Measurements from ENCODE around the gene SSR3. TPM values are rescaled to one million over a fixed set of nuclear protein-coding genes. Genes with fewer than 3 reads are reported as not detected.
"Not testable (repeated sequence)": the region's sequence is repeated elsewhere in the genome, so short reads cannot be mapped to it uniquely, and the experiment has no call there.

Gene SSR3
- total RNA-seq, 1 donor from 2014 or later, result 178 TPM

DNA sequence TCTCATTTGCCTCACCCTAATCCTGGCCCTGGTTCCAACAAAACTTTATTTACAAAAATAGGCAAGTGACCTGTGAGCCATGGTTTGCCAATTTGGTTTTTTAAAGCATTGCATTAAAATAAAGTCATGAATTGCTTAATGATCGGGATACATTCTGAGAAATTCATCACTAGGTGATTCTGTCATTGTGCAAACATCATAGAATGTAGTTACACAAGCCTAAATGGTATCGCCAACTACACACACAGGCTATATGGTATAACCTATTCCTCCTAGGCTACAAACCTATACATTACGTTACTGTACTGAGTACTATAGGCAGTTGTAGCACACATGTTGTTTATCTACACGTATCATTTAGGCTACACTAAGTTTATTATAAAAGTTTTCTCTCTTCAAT, 45.9 kb upstream of the SSR3 start:
- no peaks in the 10 kb centered on the region for H3K9me3 ChIP-seq
- H3K4me1 ChIP-seq, result no peaks in the 10 kb centered on the region
- H3K27ac ChIP-seq, result no peak overlapping the region
- TF ChIP-seq, protein P1, sequence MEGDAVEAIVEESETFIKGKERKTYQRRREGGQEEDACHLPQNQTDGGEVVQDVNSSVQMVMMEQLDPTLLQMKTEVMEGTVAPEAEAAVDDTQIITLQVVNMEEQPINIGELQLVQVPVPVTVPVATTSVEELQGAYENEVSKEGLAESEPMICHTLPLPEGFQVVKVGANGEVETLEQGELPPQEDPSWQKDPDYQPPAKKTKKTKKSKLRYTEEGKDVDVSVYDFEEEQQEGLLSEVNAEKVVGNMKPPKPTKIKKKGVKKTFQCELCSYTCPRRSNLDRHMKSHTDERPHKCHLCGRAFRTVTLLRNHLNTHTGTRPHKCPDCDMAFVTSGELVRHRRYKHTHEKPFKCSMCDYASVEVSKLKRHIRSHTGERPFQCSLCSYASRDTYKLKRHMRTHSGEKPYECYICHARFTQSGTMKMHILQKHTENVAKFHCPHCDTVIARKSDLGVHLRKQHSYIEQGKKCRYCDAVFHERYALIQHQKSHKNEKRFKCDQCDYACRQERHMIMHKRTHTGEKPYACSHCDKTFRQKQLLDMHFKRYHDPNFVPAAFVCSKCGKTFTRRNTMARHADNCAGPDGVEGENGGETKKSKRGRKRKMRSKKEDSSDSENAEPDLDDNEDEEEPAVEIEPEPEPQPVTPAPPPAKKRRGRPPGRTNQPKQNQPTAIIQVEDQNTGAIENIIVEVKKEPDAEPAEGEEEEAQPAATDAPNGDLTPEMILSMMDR (IDR thresholded peaks at IDR 0.05), result no peak
- H3K27me3 ChIP-seq, result no peaks in the 10 kb centered on the region
- H3K4me3 ChIP-seq, result no peak overlapping the region
- no peak for ATAC-seq
- no peak for DNase-seq
- H3K36me3 ChIP-seq, result no peaks in the 10 kb centered on the region
- intact Hi-C loops (cut with DNase I), result no loop called here

DNA sequence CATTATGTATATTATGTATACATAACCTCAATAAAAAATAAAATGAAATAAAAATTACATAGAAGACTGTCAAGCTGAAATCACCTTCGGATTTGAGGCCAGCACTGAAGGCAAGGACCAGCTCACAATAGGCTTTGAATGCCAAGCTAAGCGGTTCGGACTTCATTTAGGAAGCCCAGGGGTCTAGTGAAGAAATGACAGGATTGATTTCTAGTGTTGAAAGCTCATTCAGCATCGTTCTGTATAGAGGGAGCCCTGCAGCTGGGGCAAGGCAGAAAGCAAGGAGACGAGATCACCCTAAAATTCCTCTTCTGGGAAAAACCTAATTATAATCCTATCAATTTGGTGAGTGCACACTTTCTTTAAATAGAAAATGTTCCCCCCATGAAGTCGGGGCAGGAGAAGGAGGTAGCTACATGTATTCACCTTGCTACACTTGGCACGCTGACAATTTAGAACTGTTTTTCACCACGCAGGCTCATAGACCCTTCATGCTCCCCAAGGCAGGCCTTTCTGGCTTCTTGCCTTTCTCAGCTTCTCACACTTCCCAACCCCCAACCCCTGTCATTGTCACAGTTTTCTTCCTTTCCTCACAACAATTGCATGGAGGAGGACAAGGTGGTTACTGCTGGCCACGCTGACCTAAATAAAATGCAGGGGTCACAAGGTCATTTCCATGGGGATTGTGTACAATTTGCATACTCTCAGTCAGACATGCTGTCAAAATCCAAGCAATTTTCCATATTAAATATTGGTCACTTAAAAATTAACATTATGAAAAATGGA, 44.4 kb upstream of the SSR3 start:
- TF ChIP-seq, protein P1 (IDR thresholded peaks at IDR 0.05), result no peak
- Histone ChIP-seq H3K36me3 (no peaks in the 10 kb centered on the region), H3K4me1 (no peaks in the 10 kb centered on the region), H3K4me3 (no peak overlapping the region), H3K27ac (no peak overlapping the region), H3K27me3 (no peaks in the 10 kb centered on the region), H3K9me3 (no peaks in the 10 kb centered on the region)
- DNase-seq (no peak), ATAC-seq (no peak)
- intact Hi-C loops (cut with DNase I), result no loop called here

DNA sequence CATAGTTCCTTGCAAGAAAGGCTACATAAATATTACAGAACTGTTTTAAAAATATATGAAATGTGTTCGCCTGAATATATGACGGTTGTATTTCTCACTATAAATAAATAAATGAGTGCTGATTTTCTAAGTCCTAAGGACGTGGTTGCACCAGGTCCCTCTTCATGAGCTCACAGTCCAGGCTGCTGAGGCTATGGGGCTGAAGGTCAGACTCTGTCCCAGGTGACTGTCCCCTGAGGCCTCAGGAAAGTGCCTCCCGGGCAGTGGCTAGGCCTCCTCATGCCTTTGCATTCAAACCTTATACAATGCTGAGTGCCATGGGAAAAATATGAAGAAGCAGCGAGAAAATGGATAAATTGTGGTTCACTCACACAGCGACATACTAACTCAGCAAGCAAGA, 43.5 kb upstream of the SSR3 start:
- no peak overlapping the region for H3K4me3 ChIP-seq
- ATAC-seq (no peak), DNase-seq (no peak)
- no peaks in the 10 kb centered on the region for H3K36me3 ChIP-seq
- TF ChIP-seq, protein P1 (IDR thresholded peaks at IDR 0.05), result no peak
- H3K9me3 ChIP-seq, result no peaks in the 10 kb centered on the region
- no peaks in the 10 kb centered on the region for H3K4me1 ChIP-seq
- H3K27ac ChIP-seq, result no peak overlapping the region
- H3K27me3 ChIP-seq, result no peaks in the 10 kb centered on the region
- intact Hi-C loops (cut with DNase I), result no loop called here

GRCh38 chr3:156594219-156594683, 39.3 kb upstream of the SSR3 start:
- no peaks in the 10 kb centered on the region for H3K27me3 ChIP-seq
- H3K27ac ChIP-seq, result no peak overlapping the region
- intact Hi-C loops (cut with DNase I), result no loop called here
- H3K4me1 ChIP-seq, result no peaks in the 10 kb centered on the region
- H3K36me3 ChIP-seq, result no peaks in the 10 kb centered on the region
- ATAC-seq (no peak), DNase-seq (no peak)
- peak overlapping the region; percentile 23 for H3K4me3 ChIP-seq
- TF ChIP-seq, protein P1 (IDR thresholded peaks at IDR 0.05), result no peak
- H3K9me3 ChIP-seq, result no peaks in the 10 kb centered on the region

DNA sequence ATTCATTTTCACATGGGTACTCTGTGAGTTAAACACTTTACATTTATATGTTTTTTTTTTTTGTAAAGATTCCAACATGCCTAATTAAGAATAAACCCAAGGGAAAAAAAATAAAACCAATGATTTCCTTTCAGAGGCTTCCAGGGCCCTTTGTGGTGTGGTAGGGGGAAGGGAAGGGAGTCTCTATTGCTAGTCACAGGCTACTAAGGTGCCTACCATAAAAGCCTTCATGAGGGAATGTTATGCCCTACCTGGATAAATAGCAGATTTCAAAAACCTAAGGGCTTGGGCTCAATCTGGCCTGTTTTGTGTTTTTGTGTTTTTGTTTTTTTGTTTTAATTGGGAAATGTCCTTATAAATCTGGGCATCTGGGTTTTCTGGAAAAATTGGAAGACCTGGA, 38.9 kb upstream of the SSR3 start:
- Histone ChIP-seq H3K36me3 (no peaks in the 10 kb centered on the region), H3K27ac (no peak overlapping the region), H3K4me3 (no peak overlapping the region), H3K4me1 (no peaks in the 10 kb centered on the region), H3K27me3 (no peaks in the 10 kb centered on the region), H3K9me3 (no peaks in the 10 kb centered on the region)
- DNase-seq (no peak), ATAC-seq (no peak)
- TF ChIP-seq, protein P1 (IDR thresholded peaks at IDR 0.05), result no peak
- intact Hi-C loops (cut with DNase I), result no loop called here

- H3K4me3 ChIP-seq; H3K27ac ChIP-seq; H3K36me3 ChIP-seq; intact Hi-C loops (cut with DNase I); DNase-seq; H3K27me3 ChIP-seq; H3K9me3 ChIP-seq; ATAC-seq; H3K4me1 ChIP-seq: not testable (repeated sequence)
Measured at GRCh38 chr3:156589806-156590205, 34.9 kb upstream of the SSR3 start.

All from upper lobe of right lung (tissue), 1 donor.